Activated naive CD4-positive, alpha-beta T cell treated with anti-CD3 and anti-CD28 coated beads for 36 hours (primary cell): ENCODE measurements around the gene NPC2. TPM values are rescaled to one million over a fixed set of nuclear protein-coding genes. Genes with fewer than 3 reads are reported as not detected.

Source experiments
- CTCF ChIA-PET: fragments of 350-600 bp; sonication (Branson Sonifier 250); formaldehyde crosslinking; loops from one replicate; lab custom pipeline; 2021; ENCODE audit warnings: antibody characterized with exemption; lab: Charles Lee
- DNase-seq: peaks from one replicate; pipeline ENCODE4 v3.0.0-alpha.2; 2020
- H3K27ac Mint-ChIP-seq: one replicate; pipeline ENCODE4 v1.8.0; 2021; ENCODE audit warnings: mild to moderate bottlenecking, mixed read lengths
- H3K27me3 Mint-ChIP-seq: one replicate; pipeline ENCODE4 v1.8.0; 2021; ENCODE audit warnings: low read depth, mixed read lengths
- H3K36me3 Mint-ChIP-seq: one replicate; pipeline ENCODE4 v1.8.0; 2021; ENCODE audit warnings: low read depth, mixed read lengths
- H3K4me1 Mint-ChIP-seq: one replicate; pipeline ENCODE4 v1.8.0; 2021; ENCODE audit warnings: low read depth, mixed read lengths
- H3K4me3 Mint-ChIP-seq: one replicate; pipeline ENCODE4 v1.8.0; 2021; ENCODE audit warnings: mild to moderate bottlenecking, moderate library complexity, mixed read lengths
- H3K9me3 Mint-ChIP-seq: one replicate; pipeline ENCODE4 v1.8.0; 2021; ENCODE audit warnings: mixed read lengths
- intact Hi-C: fragments of 100-400 bp; cut with micrococcal nuclease; formaldehyde crosslinking; loops from one replicate; pipeline ENCODE4 v1.15.1; 2023
- total RNA-seq, 2 experiments: library from RNA; stranded (reverse); gene quantifications; one replicate each; pipeline ENCODE4 v1.2.3, GENCODE V29; 2021

Gene NPC2
- total RNA-seq, 2 experiments from 2014 or later: 36.3 to 38.0 TPM

DNA sequence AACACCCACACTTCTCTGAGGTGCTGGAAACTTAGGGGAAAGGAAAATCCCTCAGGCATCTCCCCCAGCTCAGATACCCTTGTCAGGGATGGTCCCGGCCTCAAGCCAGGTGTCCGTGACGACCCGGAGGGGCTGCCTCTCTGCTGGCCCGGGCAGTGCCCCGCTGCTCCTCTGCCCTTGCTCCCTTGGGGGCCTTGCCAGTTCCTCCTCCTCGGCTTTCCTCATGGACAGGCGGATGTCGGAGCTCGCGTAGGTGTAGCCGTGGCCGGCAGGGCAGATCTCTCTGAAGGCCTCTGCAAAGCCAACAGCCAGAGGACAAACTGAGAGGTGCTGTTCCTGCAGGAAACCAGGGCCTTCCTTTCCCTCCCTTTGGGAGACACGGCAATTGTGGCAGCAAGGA lies 35.3 kb upstream of the NPC2 start:
- CTCF ChIA-PET: interaction anchor here (1.5 kb wide), 1 partner anchor 81 kb away, joined by 4 read pairs; no protein-coding TSS in a partner anchor
- H3K4me3 Mint-ChIP-seq: no peak overlapping the region
- H3K9me3 Mint-ChIP-seq: no peaks in the 10 kb centered on the region
- H3K4me1 Mint-ChIP-seq: peaks cover 2% of the 10 kb centered on the region
- H3K36me3 Mint-ChIP-seq: no peaks in the 10 kb centered on the region
- H3K27me3 Mint-ChIP-seq: no peaks in the 10 kb centered on the region
- DNase-seq: no peak
- no peak overlapping the region for H3K27ac Mint-ChIP-seq
- intact Hi-C loops: no loop called here

DNA sequence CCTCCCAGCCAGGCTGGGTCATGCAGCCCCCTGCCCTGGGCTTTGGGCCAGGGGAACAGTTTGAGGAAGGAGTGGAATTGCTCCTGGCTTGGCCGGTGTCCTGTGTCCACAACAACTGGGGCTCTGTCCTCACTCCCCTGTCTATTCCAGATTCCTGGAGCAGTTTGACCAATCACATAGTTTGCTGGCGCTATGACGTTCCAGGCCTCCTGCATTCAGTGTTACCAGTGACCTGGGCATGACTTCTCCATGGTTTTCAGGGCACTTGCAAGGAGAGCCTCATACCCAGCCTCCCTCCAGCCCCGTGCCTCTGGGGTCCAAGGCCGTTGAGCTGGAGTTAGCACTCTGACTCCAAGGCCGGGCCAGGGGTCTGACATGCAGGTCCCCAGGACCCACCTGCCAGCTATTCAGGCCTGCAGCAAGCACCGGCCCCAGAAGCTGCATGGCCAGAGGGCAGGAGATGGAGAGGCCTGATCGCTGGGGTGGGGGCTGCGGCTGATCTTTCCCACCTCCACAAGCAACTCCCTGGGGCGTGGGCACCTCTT lies 34.7 kb upstream of the NPC2 start:
- CTCF ChIA-PET: interaction anchor here (1.4 kb wide), 1 partner anchor 74 kb away, joined by 4 read pairs; no protein-coding TSS in a partner anchor

DNA sequence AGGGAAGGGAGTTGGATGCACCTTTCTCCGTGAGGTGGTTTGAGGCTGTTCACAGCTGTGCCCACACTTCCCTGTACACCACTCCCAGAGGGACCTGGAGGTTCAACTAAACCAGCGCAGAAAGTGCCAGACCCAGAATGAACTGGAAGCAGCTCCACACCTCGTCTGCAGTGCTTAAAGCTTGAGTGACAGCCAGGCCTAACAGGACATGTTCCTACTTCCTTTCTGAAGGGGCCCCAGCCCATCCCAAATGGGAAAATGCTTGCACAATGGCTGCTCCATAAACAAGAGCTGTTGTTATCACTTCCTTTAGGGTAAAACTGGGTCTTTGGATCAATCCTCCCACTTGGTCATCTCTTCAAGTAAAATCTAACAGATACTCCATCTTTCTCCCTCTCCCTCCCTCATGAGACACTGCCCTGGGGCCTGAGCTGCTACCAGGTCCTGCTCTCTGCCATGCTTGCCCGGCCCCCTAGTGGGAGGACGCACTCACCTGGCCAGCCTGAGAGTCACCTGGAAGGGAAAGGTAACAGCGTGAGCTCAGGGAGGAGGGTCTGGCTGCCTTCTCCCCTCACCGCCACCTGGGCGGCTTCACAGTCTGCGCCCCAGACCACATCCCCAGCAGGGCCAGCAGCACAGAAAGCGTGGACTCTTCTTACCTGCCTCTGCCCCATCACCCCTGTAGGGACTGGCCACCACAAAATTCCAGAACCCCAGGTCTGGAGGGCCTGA lies 33.9 kb upstream of the NPC2 start:
- Mint-ChIP-seq H3K9me3 (no peaks in the 10 kb centered on the region), H3K27me3 (peaks cover 2% of the 10 kb centered on the region), H3K4me3 (no peak overlapping the region), H3K27ac (no peak overlapping the region), H3K4me1 (no peaks in the 10 kb centered on the region), H3K36me3 (no peaks in the 10 kb centered on the region)
- DNase-seq: no peak
- intact Hi-C loops: no loop called here
- CTCF ChIA-PET: interaction anchor here (0.6 to 1.4 kb wide), 2 partner anchors 73 to 241 kb away, joined by 3 to 4 read pairs; no protein-coding TSS in a partner anchor

More for the DNA sequence above, 34.7 kb upstream of the NPC2 start:
- Mint-ChIP-seq H3K36me3 (no peaks in the 10 kb centered on the region), H3K27ac (no peak overlapping the region), H3K9me3 (no peaks in the 10 kb centered on the region), H3K27me3 (peaks cover 2% of the 10 kb centered on the region), H3K4me3 (no peak overlapping the region), H3K4me1 (no peaks in the 10 kb centered on the region)
- no peak for DNase-seq
- intact Hi-C loops: no loop called here

DNA sequence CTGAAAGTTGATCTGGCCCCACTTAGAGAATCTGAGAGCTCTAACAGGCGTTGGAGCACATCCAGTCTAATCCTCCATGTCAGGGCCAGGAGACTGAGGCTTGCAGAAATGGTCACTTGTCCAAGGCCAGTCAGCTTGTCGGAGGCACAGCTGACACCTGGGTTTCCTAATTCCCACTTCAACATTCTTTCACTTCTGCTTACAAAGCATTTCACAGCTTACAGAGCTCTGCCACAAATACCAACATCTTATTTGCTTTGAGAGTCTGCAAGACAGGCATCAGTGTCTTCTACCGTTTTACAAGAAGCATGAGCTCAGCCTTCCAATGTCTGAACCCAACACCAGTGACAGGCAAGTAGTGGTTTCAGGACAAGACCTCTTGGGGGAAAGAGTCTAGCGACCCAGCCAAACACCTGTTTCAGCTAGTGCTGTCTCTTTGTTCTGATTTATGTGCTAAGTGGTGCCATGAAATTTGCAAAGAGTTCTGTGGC lies 32.3 kb upstream of the NPC2 start:
- Mint-ChIP-seq H3K4me3 (no peak overlapping the region), H3K4me1 (no peaks in the 10 kb centered on the region), H3K27ac (no peak overlapping the region), H3K36me3 (no peaks in the 10 kb centered on the region), H3K27me3 (peaks cover 2% of the 10 kb centered on the region), H3K9me3 (no peaks in the 10 kb centered on the region)
- CTCF ChIA-PET: no interaction called here
- intact Hi-C loops: no loop called here
- no peak for DNase-seq

DNA sequence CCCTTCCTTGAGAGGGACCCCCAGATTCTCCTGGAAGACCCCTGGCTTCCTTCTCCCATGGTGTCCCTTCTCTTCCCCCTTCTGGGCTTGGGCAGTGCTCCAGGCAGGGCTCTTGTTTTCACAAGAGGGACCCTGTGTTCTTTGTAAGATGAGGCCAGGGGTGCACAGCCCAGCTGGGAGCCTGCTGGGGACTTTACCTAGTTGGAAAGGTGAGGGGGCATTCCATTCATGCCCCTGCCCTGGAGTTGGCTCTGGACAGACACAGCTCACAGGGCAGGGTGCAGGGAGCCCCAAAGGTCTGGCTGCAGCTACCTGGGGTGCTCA lies 31.7 kb upstream of the NPC2 start:
- Mint-ChIP-seq H3K4me1 (no peaks in the 10 kb centered on the region), H3K36me3 (no peaks in the 10 kb centered on the region), H3K27ac (no peak overlapping the region), H3K9me3 (no peaks in the 10 kb centered on the region), H3K4me3 (no peak overlapping the region), H3K27me3 (peaks cover 2% of the 10 kb centered on the region)
- CTCF ChIA-PET: no interaction called here
- no peak for DNase-seq
- intact Hi-C loops: no loop called here

DNA sequence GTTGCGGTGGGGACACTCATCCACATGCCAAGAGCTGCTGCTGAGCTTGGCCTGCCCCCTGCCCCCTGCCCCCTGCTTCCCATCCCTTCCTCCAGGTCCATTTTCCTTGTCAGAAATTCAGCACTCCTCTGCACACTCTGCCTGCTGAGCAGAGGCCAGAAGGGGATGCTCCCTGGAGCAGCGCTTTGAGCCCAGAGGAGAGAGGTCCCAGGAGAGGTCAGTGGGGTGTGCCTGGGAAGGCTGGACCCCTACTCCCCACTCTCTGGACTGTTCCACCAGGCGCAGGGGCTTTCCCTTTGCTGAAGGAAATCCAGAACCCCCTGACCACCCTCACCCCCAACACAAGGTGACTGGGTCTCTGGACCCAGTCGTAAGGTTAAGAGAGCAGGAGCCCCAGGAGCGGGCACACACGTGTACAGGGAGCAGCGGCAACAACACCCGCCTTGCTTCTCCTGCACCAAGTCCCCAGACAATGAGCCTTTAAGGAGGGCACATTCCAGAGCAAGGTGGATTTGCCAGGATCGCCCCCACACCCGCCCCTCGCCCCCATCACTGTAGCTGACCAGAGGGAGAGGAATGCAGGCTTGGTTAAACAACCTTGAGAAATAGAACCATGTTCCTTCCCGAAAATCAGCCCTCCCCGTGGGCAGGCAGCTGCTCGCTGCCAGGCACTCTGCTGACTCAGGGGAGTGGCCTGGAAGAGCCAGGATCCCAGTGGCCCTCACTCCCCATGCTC lies 31.1 kb upstream of the NPC2 start:
- peaks cover 2% of the 10 kb centered on the region for H3K27me3 Mint-ChIP-seq
- DNase-seq: no peak
- no peaks in the 10 kb centered on the region for H3K36me3 Mint-ChIP-seq
- H3K27ac Mint-ChIP-seq: no peak overlapping the region
- H3K4me3 Mint-ChIP-seq: no peak overlapping the region
- no peaks in the 10 kb centered on the region for H3K4me1 Mint-ChIP-seq
- no peaks in the 10 kb centered on the region for H3K9me3 Mint-ChIP-seq
- intact Hi-C loops: no loop called here
- CTCF ChIA-PET: no interaction called here

DNA sequence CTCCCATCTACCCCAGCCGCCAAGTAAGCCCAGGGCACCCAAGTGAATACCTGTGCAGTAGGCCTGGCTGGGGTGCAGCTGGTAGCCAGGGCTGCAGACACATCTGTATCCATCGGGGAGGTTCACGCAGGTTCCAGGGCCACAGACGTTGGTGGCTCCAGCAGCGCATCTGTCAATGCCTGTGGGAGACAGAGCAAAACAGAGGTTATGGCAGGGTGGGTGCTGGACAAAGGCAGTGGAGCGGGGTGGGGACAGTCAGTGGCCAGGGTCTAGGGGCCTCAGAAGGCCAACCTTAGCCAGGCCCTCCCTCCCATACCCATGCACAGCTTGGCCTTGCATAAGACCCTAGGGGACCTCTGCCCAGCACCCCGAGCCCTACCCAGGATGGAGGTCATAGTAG lies 29.6 kb upstream of the NPC2 start:
- Mint-ChIP-seq H3K27me3 (peaks cover 2% of the 10 kb centered on the region), H3K36me3 (no peaks in the 10 kb centered on the region), H3K4me3 (no peak overlapping the region), H3K27ac (no peak overlapping the region), H3K9me3 (no peaks in the 10 kb centered on the region), H3K4me1 (no peaks in the 10 kb centered on the region)
- DNase-seq: no peak
- intact Hi-C loops: no loop called here
- CTCF ChIA-PET: no interaction called here

DNA sequence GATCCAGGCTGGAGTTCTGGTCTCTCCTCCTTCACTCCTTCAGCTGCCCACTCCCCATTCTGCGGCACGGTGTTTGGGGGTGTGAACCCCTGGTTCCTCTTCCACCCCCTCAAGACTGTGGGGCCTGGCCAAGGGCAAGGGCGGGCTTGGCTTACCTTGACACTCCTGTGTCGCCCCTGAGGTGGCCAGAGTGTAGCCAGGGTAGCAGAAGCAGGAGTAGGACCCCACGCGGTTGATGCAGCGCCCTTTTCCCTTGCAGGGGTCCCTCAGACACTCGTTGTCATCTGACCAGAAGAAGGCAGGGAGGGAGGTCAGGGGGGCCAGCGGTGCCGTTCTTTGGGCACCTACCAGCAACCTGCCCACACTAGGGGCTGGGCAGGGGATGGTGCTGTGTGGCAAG lies 28.7 kb upstream of the NPC2 start:
- H3K36me3 Mint-ChIP-seq: no peaks in the 10 kb centered on the region
- no peaks in the 10 kb centered on the region for H3K9me3 Mint-ChIP-seq
- no peak overlapping the region for H3K27ac Mint-ChIP-seq
- no peak for DNase-seq
- no peak overlapping the region for H3K4me3 Mint-ChIP-seq
- CTCF ChIA-PET: no interaction called here
- H3K4me1 Mint-ChIP-seq: no peaks in the 10 kb centered on the region
- intact Hi-C loops: no loop called here
- peaks cover 2% of the 10 kb centered on the region for H3K27me3 Mint-ChIP-seq

DNA sequence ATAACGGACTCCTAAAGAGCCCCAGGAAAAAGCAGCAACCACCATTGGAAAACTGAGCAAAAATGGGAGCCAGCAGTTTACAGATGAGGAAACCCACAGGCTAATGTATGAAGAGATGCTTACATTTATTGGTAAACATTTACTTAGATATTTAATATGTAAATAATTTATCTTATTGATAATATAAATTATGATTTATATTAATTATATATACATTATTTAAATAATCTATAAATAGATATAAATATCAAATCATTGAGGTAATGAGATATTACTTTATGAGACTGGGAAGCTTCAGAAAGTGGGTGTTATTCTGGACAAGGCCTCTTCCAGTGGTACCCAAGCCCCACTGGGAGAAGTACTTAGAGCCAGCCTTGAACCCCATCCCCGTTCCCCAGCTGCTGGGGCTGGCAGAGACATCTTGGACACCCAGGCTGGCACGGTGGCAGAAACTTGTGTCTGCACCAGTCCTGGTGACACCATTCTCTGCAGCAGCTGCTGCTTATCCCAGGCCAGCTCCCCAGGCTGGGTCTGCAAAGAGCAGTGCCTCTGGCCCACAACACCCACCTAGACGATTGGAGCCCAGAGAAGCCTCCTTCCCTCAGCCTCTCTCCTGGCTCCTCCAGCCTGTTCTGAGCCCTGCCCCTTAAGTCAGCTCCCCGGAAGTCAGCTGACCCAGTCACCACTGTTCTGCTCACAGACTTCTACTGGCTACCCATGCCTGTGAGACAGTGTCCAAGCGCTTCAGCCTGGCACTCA lies 26.4 kb upstream of the NPC2 start:
- Mint-ChIP-seq H3K27me3 (peaks cover 5% of the 10 kb centered on the region), H3K9me3 (no peaks in the 10 kb centered on the region), H3K27ac (no peak overlapping the region), H3K4me3 (no peak overlapping the region), H3K36me3 (no peaks in the 10 kb centered on the region), H3K4me1 (peaks cover 5% of the 10 kb centered on the region)
- CTCF ChIA-PET: no interaction called here
- DNase-seq: no peak
- intact Hi-C loops: no loop called here

DNA sequence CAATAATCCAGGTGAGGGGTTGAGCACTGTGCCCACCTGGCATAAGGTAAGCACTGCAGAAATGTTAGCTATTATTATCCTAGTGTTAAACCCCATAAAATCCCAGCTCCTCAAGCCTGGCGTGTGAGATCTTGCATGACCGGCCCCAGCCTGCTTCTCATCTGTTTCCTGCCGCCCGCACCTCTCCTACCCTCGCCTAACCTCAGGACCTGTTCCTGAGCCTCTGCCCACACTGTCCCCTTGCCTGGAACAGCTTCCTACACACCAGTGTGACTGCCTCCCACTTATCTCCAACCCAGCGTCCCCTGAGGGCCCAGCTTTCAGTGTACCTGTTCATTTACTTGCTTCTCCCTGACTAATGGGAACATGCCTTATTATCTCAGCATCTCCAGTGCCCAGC lies 25.1 kb upstream of the NPC2 start:
- no peak overlapping the region for H3K4me3 Mint-ChIP-seq
- H3K4me1 Mint-ChIP-seq: peaks cover 9% of the 10 kb centered on the region
- no peak for DNase-seq
- H3K27me3 Mint-ChIP-seq: peaks cover 10% of the 10 kb centered on the region
- no peak overlapping the region for H3K27ac Mint-ChIP-seq
- intact Hi-C loops: no loop called here
- no peaks in the 10 kb centered on the region for H3K9me3 Mint-ChIP-seq
- CTCF ChIA-PET: no interaction called here
- no peaks in the 10 kb centered on the region for H3K36me3 Mint-ChIP-seq

DNA sequence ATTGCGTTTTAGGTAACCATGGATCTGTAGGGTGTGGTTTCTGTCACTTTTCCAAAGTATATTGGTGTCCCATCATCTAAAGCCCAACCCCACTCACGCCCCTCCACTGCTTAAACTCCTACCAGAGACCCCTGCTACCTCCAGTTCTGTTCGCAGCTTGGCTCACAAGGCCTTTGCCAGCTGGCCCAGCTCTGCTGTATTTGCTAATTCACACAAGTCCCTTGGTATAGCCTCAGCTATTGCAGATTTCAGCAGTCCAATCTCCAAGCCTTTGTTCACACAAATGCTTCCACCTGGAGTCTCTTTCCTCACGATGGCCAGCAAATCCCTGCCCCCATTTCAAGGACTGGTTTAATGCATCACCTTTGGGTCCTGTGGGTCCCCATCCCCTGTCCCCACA lies 24.6 kb upstream of the NPC2 start:
- H3K4me3 Mint-ChIP-seq: no peak overlapping the region
- CTCF ChIA-PET: no interaction called here
- intact Hi-C loops: no loop called here

DNA sequence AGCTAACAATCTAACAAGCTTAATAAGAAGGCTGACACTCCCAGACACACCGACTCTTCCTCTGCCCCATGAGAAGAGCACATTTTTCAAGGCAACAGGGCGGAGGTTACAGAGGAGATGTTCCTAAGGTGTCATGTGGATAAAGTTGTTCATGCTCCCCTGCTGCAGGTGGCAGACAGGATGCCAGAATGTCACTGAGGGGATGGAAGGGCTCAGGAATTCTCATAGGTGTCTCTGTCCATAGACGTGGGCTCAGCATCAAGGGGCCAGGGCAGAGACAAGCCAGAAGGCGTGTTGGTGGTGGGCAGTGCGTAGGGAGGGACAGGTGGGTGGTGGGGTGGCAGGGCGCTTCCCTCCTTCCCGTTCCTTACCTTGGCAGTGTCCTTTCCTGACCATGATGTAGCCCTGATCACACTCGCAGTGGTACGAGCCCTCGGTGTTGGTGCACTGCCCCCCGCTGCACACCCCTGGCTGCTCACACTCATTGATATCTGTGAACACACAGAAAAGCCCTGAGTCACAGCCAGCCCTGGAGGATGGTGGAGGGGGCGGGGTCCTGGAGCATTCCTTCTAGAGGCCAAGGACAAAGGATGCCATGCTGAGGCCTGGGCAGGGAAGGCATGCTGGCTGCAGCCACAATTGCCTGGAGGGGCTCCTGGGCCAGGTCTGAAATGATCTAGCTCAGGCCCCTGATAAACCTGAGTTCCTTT lies 23.5 kb upstream of the NPC2 start:
- DNase-seq: no peak
- no peak overlapping the region for H3K4me3 Mint-ChIP-seq
- peaks cover 9% of the 10 kb centered on the region for H3K4me1 Mint-ChIP-seq
- CTCF ChIA-PET: no interaction called here
- no peaks in the 10 kb centered on the region for H3K9me3 Mint-ChIP-seq
- no peaks in the 10 kb centered on the region for H3K36me3 Mint-ChIP-seq
- no peak overlapping the region for H3K27ac Mint-ChIP-seq
- intact Hi-C loops: no loop called here
- peaks cover 16% of the 10 kb centered on the region for H3K27me3 Mint-ChIP-seq

More for the DNA sequence above, 24.6 kb upstream of the NPC2 start:
- H3K9me3 Mint-ChIP-seq: no peaks in the 10 kb centered on the region
- peaks cover 10% of the 10 kb centered on the region for H3K27me3 Mint-ChIP-seq
- no peaks in the 10 kb centered on the region for H3K36me3 Mint-ChIP-seq
- H3K27ac Mint-ChIP-seq: no peak overlapping the region
- no peak for DNase-seq
- peaks cover 9% of the 10 kb centered on the region for H3K4me1 Mint-ChIP-seq
